Mononuclear cell (primary cell): ENCODE measurements around the gene TBC1D21. TPM values are rescaled to one million over a fixed set of nuclear protein-coding genes. Genes with fewer than 3 reads are reported as not detected.

Source experiments
- H3K27me3 ChIP-seq: 2 replicates; pipeline ENCODE4 v1.6.0; 2011; ENCODE audit warnings: low read length, control low read depth; ENCODE audit not compliant: insufficient read depth
- H3K4me1 ChIP-seq: 2 replicates; pipeline ENCODE4 v1.5.1; 2011; ENCODE audit warnings: mild to moderate bottlenecking, low read length, control low read depth; ENCODE audit not compliant: insufficient read depth
- H3K4me3 ChIP-seq: 2 replicates; pipeline ENCODE4 v1.5.1; 2011; ENCODE audit warnings: mild to moderate bottlenecking, low read length, moderate library complexity
- H3K9me3 ChIP-seq: 2 replicates; pipeline ENCODE4 v1.5.1; 2011; ENCODE audit warnings: low read depth, mild to moderate bottlenecking, control low read depth, low read length
- total RNA-seq: library from RNA; depleted of rRNA; stranded (reverse); fragments of >200 nt; gene quantifications from one replicate; pipeline ENCODE4 v1.2.3, GENCODE V29; 2012

Gene TBC1D21
- total RNA-seq, 1 donor: not detected

GRCh38 chr15:73907035-73907408 lies 33.7 kb downstream of the TBC1D21 start:
- H3K4me1 ChIP-seq: peaks cover 6% of the 10 kb centered on the region
- H3K9me3 ChIP-seq: no peaks in the 10 kb centered on the region
- no peaks in the 10 kb centered on the region for H3K27me3 ChIP-seq
- no peak overlapping the region for H3K4me3 ChIP-seq

- no peak overlapping the region for H3K4me3 ChIP-seq
- no peaks in the 10 kb centered on the region for H3K27me3 ChIP-seq
- no peaks in the 10 kb centered on the region for H3K9me3 ChIP-seq
- peaks cover 6% of the 10 kb centered on the region for H3K4me1 ChIP-seq
Observed at GRCh38 chr15:73908030-73908821, 34.9 kb downstream of the TBC1D21 start.

- H3K27me3 ChIP-seq: no peaks in the 10 kb centered on the region
- H3K9me3 ChIP-seq: no peaks in the 10 kb centered on the region
- no peak overlapping the region for H3K4me3 ChIP-seq
- H3K4me1 ChIP-seq: peaks cover 6% of the 10 kb centered on the region
Observed at GRCh38 chr15:73908822-73909122, 35.4 kb downstream of the TBC1D21 start.

GRCh38 chr15:73909651-73910050 lies 36.3 kb downstream of the TBC1D21 start:
- Histone ChIP-seq H3K4me3 (no peak overlapping the region), H3K27me3 (no peaks in the 10 kb centered on the region), H3K4me1 (peaks cover 13% of the 10 kb centered on the region), H3K9me3 (no peaks in the 10 kb centered on the region)

- H3K9me3 ChIP-seq: no peaks in the 10 kb centered on the region
- no peak overlapping the region for H3K4me3 ChIP-seq
- no peaks in the 10 kb centered on the region for H3K27me3 ChIP-seq
- H3K4me1 ChIP-seq: peaks cover 13% of the 10 kb centered on the region
Observed at GRCh38 chr15:73910522-73911303, 37.3 kb downstream of the TBC1D21 start.

GRCh38 chr15:73912030-73912596 lies 38.7 kb downstream of the TBC1D21 start:
- no peak overlapping the region for H3K4me3 ChIP-seq
- H3K27me3 ChIP-seq: no peaks in the 10 kb centered on the region
- H3K9me3 ChIP-seq: no peaks in the 10 kb centered on the region
- peaks cover 12% of the 10 kb centered on the region for H3K4me1 ChIP-seq

- Histone ChIP-seq H3K9me3 (no peaks in the 10 kb centered on the region), H3K27me3 (no peaks in the 10 kb centered on the region), H3K4me1 (peaks cover 8% of the 10 kb centered on the region), H3K4me3 (no peak overlapping the region)
Observed at GRCh38 chr15:73914145-73914544, 40.8 kb downstream of the TBC1D21 start.

- Histone ChIP-seq H3K4me1 (peaks cover 14% of the 10 kb centered on the region), H3K27me3 (no peaks in the 10 kb centered on the region), H3K4me3 (no peak overlapping the region), H3K9me3 (no peaks in the 10 kb centered on the region)
Observed at GRCh38 chr15:73915082-73915481, 41.7 kb downstream of the TBC1D21 start.

- Histone ChIP-seq H3K4me3 (no peak overlapping the region), H3K4me1 (peaks cover 49% of the 10 kb centered on the region), H3K27me3 (no peaks in the 10 kb centered on the region), H3K9me3 (no peaks in the 10 kb centered on the region)
Observed at GRCh38 chr15:73918784-73919183, 45.4 kb downstream of the TBC1D21 start.

GRCh38 chr15:73919706-73920105 lies 46.3 kb downstream of the TBC1D21 start:
- Histone ChIP-seq H3K27me3 (no peaks in the 10 kb centered on the region), H3K4me3 (no peak overlapping the region), H3K4me1 (peaks cover 51% of the 10 kb centered on the region), H3K9me3 (no peaks in the 10 kb centered on the region)

- H3K27me3 ChIP-seq: peaks cover 2% of the 10 kb centered on the region
- H3K4me3 ChIP-seq: no peak overlapping the region
- no peaks in the 10 kb centered on the region for H3K9me3 ChIP-seq
- peaks cover 56% of the 10 kb centered on the region for H3K4me1 ChIP-seq
Observed at GRCh38 chr15:73921254-73921925, 48.0 kb downstream of the TBC1D21 start.

- Histone ChIP-seq H3K4me1 (peaks cover 65% of the 10 kb centered on the region), H3K9me3 (no peaks in the 10 kb centered on the region), H3K4me3 (no peak overlapping the region), H3K27me3 (peaks cover 5% of the 10 kb centered on the region)
Observed at GRCh38 chr15:73922186-73923151, 49.1 kb downstream of the TBC1D21 start.

GRCh38 chr15:73923156-73923487 lies 49.8 kb downstream of the TBC1D21 start:
- Histone ChIP-seq H3K4me3 (no peak overlapping the region), H3K9me3 (no peaks in the 10 kb centered on the region), H3K27me3 (peaks cover 8% of the 10 kb centered on the region), H3K4me1 (peaks cover 70% of the 10 kb centered on the region)

- H3K4me3 ChIP-seq: no peak overlapping the region
- peaks cover 72% of the 10 kb centered on the region for H3K4me1 ChIP-seq
- peaks cover 13% of the 10 kb centered on the region for H3K27me3 ChIP-seq
- no peaks in the 10 kb centered on the region for H3K9me3 ChIP-seq
Observed at GRCh38 chr15:73923488-73924164, 50.3 kb downstream of the TBC1D21 start.
